GM19240 (cell line): Measurements from ENCODE around the gene MYO3B.
"Not testable (repeated sequence)": the region's sequence is repeated elsewhere in the genome, so short reads cannot be mapped to it uniquely, and the experiment has no call there.

Experiments
- DNase-seq: peaks from one replicate; pipeline ENCODE4 v3.0.0; 2011; ENCODE audit warnings: low spot score; ENCODE audit not compliant: insufficient read length

MYO3B gene

GRCh38 chr2:170420961-170421687 is 243.2 kb downstream of the MYO3B start:
- DNase-seq, result no peak

- DNase-seq, result no peak
Observed at GRCh38 chr2:170423919-170424318, 246.0 kb downstream of the MYO3B start.

GRCh38 chr2:170425281-170425751 is 247.4 kb downstream of the MYO3B start:
- DNase-seq, result no peak

- no peak for DNase-seq
Observed at GRCh38 chr2:170428868-170429267, 250.9 kb downstream of the MYO3B start.

GRCh38 chr2:170432823-170433222 is 254.9 kb downstream of the MYO3B start:
- no peak for DNase-seq

- DNase-seq, result no peak
Observed at GRCh38 chr2:170433448-170433847, 255.5 kb downstream of the MYO3B start.

- not testable (repeated sequence) for DNase-seq
Observed at GRCh38 chr2:170434396-170434795, 256.4 kb downstream of the MYO3B start.

GRCh38 chr2:170434900-170435621 is 257.1 kb downstream of the MYO3B start:
- no peak for DNase-seq

GRCh38 chr2:170436077-170436943 is 258.4 kb downstream of the MYO3B start:
- DNase-seq, result no peak

GRCh38 chr2:170446078-170446477 is 268.1 kb downstream of the MYO3B start:
- no peak for DNase-seq

- DNase-seq, result no peak
Observed at GRCh38 chr2:170449034-170449433, 271.1 kb downstream of the MYO3B start.

GRCh38 chr2:170454471-170455372 is 276.8 kb downstream of the MYO3B start:
- no peak for DNase-seq

GRCh38 chr2:170455617-170456426 is 277.9 kb downstream of the MYO3B start:
- DNase-seq, result no peak

GRCh38 chr2:170456914-170457313 is 279.0 kb downstream of the MYO3B start:
- DNase-seq, result no peak

GRCh38 chr2:170457742-170458141 is 279.8 kb downstream of the MYO3B start:
- DNase-seq, result no peak

- no peak for DNase-seq
Observed at GRCh38 chr2:170461889-170462288, 283.9 kb downstream of the MYO3B start.

- DNase-seq, result no peak
Observed at GRCh38 chr2:170462433-170463205, 284.7 kb downstream of the MYO3B start.

- DNase-seq, result no peak
Observed at GRCh38 chr2:170463206-170463537, 285.2 kb downstream of the MYO3B start.

- DNase-seq, result no peak
Observed at GRCh38 chr2:170464268-170464667, 286.3 kb downstream of the MYO3B start.
